Measurements from ENCODE around the gene ARHGAP35. TPM values are rescaled to one million over a fixed set of nuclear protein-coding genes. Genes with fewer than 3 reads are reported as not detected.

Gene ARHGAP35
- total RNA-seq, 6 experiments from 2014 or later: 33.5 to 54.4 (median 47.8) TPM

- 34% methylated on average over 2 of the region's 2 CpGs for WGBS (ENCODE audit: insufficient coverage, low coverage, low lambda C conversion rate, missing lambda C conversion rate)
- peak overlapping the region; percentile 14 to 84 (median 80) for H3K27ac ChIP-seq
- H3K4me1 ChIP-seq: peaks cover 0 to 57% (median 19%) of the 10 kb centered on the region in 4 donors
- no peaks in the 10 kb centered on the region for H3K36me3 ChIP-seq
- TF ChIP-seq POLR2A (IDR thresholded peaks at IDR 0.05) (no peak), CTCF (IDR thresholded peaks at IDR 0.05) (no peak)
- intact Hi-C loops (cut with DNase I): no loop called here
- no peak for DNase-seq
- no peaks in the 10 kb centered on the region for H3K9me3 ChIP-seq
- H3K4me3 ChIP-seq: no peak overlapping the region
- ATAC-seq: peak; percentile 58 to 65 (median 62)
- H3K27me3 ChIP-seq: no peaks in the 10 kb centered on the region
Observed at GRCh38 chr19:46885411-46885810, 24.6 kb downstream of the ARHGAP35 start.

- 73% methylated on average over 5 of the region's 5 CpGs for WGBS (ENCODE audit: insufficient coverage, low coverage, low lambda C conversion rate, missing lambda C conversion rate)
- Histone ChIP-seq H3K9me3 (no peaks in the 10 kb centered on the region), H3K27ac (no peak overlapping the region), H3K27me3 (no peaks in the 10 kb centered on the region), H3K36me3 (no peaks in the 10 kb centered on the region), H3K4me3 (no peak overlapping the region), H3K4me1 (peaks cover 0 to 63% (median 24%) of the 10 kb centered on the region in 4 donors)
- DNase-seq (no peak), ATAC-seq (no peak)
- TF ChIP-seq CTCF (IDR thresholded peaks at IDR 0.05) (no peak), POLR2A (IDR thresholded peaks at IDR 0.05) (no peak)
- intact Hi-C loops (cut with DNase I): no loop called here
Observed at GRCh38 chr19:46886546-46887239, 25.9 kb downstream of the ARHGAP35 start.

GRCh38 chr19:46887240-46887782 is 26.5 kb downstream of the ARHGAP35 start:
- H3K27ac ChIP-seq: peak overlapping the region in 1 of 3 donors; percentile 16
- ATAC-seq (no peak), DNase-seq (no peak)
- intact Hi-C loops (cut with DNase I): no loop called here
- TF ChIP-seq CTCF (IDR thresholded peaks at IDR 0.05) (no peak), POLR2A (IDR thresholded peaks at IDR 0.05) (no peak)
- WGBS (ENCODE audit: insufficient coverage, low coverage, low lambda C conversion rate, missing lambda C conversion rate): 90% methylated on average over 5 of the region's 5 CpGs
- peaks cover 0 to 65% (median 25%) of the 10 kb centered on the region in 4 donors for H3K4me1 ChIP-seq
- H3K36me3 ChIP-seq: no peaks in the 10 kb centered on the region
- H3K4me3 ChIP-seq: no peak overlapping the region
- no peaks in the 10 kb centered on the region for H3K27me3 ChIP-seq
- no peaks in the 10 kb centered on the region for H3K9me3 ChIP-seq

- WGBS (ENCODE audit: insufficient coverage, low coverage, low lambda C conversion rate, missing lambda C conversion rate): 22% methylated on average over 3 of the region's 3 CpGs
- intact Hi-C loops (cut with DNase I): no loop called here
- DNase-seq: peak in 1 of 3 donors; percentile 79
- TF ChIP-seq POLR2A (IDR thresholded peaks at IDR 0.05) (peak; percentile 54), CTCF (IDR thresholded peaks at IDR 0.05) (peak; percentile 7 to 31 (median 26))
- Histone ChIP-seq H3K4me1 (peaks cover 0 to 61% (median 20%) of the 10 kb centered on the region in 4 donors), H3K9me3 (no peaks in the 10 kb centered on the region), H3K27me3 (no peaks in the 10 kb centered on the region), H3K4me3 (no peak overlapping the region), H3K27ac (peak overlapping the region; percentile 48 to 81 (median 80)), H3K36me3 (no peaks in the 10 kb centered on the region)
- peak; percentile 89 to 94 (median 92) for ATAC-seq
Observed at GRCh38 chr19:46890423-46891170, 29.8 kb downstream of the ARHGAP35 start.

Data from right lobe of liver (tissue), 6 donors.